ENCODE measurements around the gene ST3GAL3.

ST3GAL3 gene

GRCh38 chr1:43952731-43953346, 245.5 kb downstream of the ST3GAL3 start:
- Histone ChIP-seq H3K4me1 (ENCODE audit: control insufficient read depth, insufficient read depth, low read length) (peaks cover 17% of the 10 kb centered on the region), H3K9ac (ENCODE audit: low read length) (no peak overlapping the region), H3K9me3 (ENCODE audit: control insufficient read depth, low read length) (no peaks in the 10 kb centered on the region), H3K27me3 (replicated peaks; ENCODE audit: control insufficient read depth, insufficient read depth, low read length) (no peaks in the 10 kb centered on the region), H3K36me3 (ENCODE audit: control insufficient read depth, insufficient read depth, low read length, severe bottlenecking) (peaks cover 31% of the 10 kb centered on the region), H3K4me3 (ENCODE audit: low read length) (no peak overlapping the region)
- DNase-seq (ENCODE audit: low read depth): no peak

- Histone ChIP-seq H3K4me1 (ENCODE audit: control insufficient read depth, insufficient read depth, low read length) (peaks cover 12% of the 10 kb centered on the region), H3K27me3 (replicated peaks; ENCODE audit: control insufficient read depth, insufficient read depth, low read length) (no peaks in the 10 kb centered on the region), H3K4me3 (ENCODE audit: low read length) (no peak overlapping the region), H3K36me3 (ENCODE audit: control insufficient read depth, insufficient read depth, low read length, severe bottlenecking) (peaks cover 36% of the 10 kb centered on the region), H3K9ac (ENCODE audit: low read length) (no peak overlapping the region), H3K9me3 (ENCODE audit: control insufficient read depth, low read length) (no peaks in the 10 kb centered on the region)
- no peak for DNase-seq (ENCODE audit: low read depth)
Observed at GRCh38 chr1:43953361-43953760, 246.0 kb downstream of the ST3GAL3 start.

- Histone ChIP-seq H3K9me3 (ENCODE audit: control insufficient read depth, low read length) (no peaks in the 10 kb centered on the region), H3K9ac (ENCODE audit: low read length) (no peak overlapping the region), H3K4me1 (ENCODE audit: control insufficient read depth, insufficient read depth, low read length) (peaks cover 7% of the 10 kb centered on the region), H3K27me3 (replicated peaks; ENCODE audit: control insufficient read depth, insufficient read depth, low read length) (no peaks in the 10 kb centered on the region), H3K4me3 (ENCODE audit: low read length) (no peak overlapping the region), H3K36me3 (ENCODE audit: control insufficient read depth, insufficient read depth, low read length, severe bottlenecking) (peaks cover 43% of the 10 kb centered on the region)
- DNase-seq (ENCODE audit: low read depth): no peak
Observed at GRCh38 chr1:43954036-43954435, 246.7 kb downstream of the ST3GAL3 start.

DNA sequence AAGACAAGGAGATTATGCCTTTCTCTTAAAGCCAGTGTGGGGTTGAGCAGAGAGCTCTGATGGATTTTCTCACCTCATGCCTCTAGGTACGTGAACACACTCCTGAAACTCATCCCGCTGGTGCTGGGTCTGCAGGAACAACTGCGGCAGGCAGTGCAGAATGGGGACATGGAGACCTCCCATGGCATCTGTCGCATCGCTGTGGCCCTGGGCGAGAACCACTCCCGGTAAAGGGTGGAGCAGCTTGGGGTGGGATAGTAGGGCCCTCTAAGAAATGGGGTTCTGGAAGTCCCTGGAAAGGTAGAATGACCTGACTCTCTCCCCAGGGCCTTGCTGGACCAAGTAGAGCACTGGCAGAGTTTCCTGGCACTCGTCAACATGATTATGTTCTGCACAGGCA, 248.9 kb downstream of the ST3GAL3 start:
- peaks cover 7% of the 10 kb centered on the region for H3K4me1 ChIP-seq (ENCODE audit: control insufficient read depth, insufficient read depth, low read length)
- H3K36me3 ChIP-seq (ENCODE audit: control insufficient read depth, insufficient read depth, low read length, severe bottlenecking): peaks cover 51% of the 10 kb centered on the region
- H3K4me3 ChIP-seq (ENCODE audit: low read length): no peak overlapping the region
- H3K9me3 ChIP-seq (ENCODE audit: control insufficient read depth, low read length): no peaks in the 10 kb centered on the region
- H3K9ac ChIP-seq (ENCODE audit: low read length): no peak overlapping the region
- DNase-seq (ENCODE audit: low read depth): no peak
- H3K27me3 ChIP-seq (replicated peaks; ENCODE audit: control insufficient read depth, insufficient read depth, low read length): no peaks in the 10 kb centered on the region

GRCh38 chr1:43957407-43958040, 250.2 kb downstream of the ST3GAL3 start:
- Histone ChIP-seq H3K9ac (ENCODE audit: low read length) (no peak overlapping the region), H3K27me3 (replicated peaks; ENCODE audit: control insufficient read depth, insufficient read depth, low read length) (no peaks in the 10 kb centered on the region), H3K4me3 (ENCODE audit: low read length) (no peak overlapping the region), H3K4me1 (ENCODE audit: control insufficient read depth, insufficient read depth, low read length) (no peaks in the 10 kb centered on the region), H3K36me3 (ENCODE audit: control insufficient read depth, insufficient read depth, low read length, severe bottlenecking) (peaks cover 64% of the 10 kb centered on the region), H3K9me3 (ENCODE audit: control insufficient read depth, low read length) (no peaks in the 10 kb centered on the region)
- DNase-seq (ENCODE audit: low read depth): no peak

DNA sequence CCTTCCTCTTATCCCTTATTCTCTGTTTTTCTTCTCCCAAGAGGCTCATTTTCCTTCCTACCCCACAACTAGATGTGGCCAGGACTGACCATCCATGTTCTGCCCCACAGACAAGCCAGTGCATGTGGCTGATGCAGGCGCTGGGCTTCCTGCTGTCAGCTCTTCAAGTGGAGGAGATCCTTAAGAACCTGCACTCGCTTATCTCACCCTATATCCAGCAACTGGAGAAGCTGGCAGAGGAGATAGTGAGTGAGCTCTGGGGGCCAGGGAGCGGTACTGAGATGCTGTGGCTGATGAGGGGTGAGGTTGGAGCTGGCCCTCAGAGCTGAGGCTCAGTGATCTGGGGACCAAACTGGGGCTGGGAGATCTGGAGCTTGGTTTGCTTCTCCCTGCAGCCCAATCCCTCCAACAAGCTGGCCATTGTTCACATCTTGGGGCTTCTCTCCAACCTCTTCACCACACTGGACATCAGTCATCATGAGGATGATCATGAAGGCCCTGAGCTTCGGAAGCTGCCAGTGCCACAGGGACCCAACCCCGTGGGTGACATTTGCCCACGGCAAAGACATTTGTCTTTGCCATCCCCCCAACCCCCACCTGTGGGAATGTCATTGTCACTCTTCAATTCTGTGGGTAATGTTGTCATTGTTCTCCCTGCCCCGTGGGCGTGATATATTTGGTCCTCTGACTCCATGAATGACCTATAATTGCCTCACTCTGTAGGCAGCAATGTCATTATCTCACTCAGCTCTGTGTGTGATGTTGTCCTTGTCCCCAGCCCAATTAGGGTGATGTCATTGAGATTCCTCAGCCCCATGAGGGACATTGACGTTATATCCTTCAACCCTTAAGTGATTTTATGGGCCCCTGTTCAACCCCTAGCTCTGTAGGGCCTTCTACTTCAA, 251.3 kb downstream of the ST3GAL3 start:
- no peak for DNase-seq (ENCODE audit: low read depth)
- no peak overlapping the region for H3K9ac ChIP-seq (ENCODE audit: low read length)
- no peaks in the 10 kb centered on the region for H3K27me3 ChIP-seq (replicated peaks; ENCODE audit: control insufficient read depth, insufficient read depth, low read length)
- no peaks in the 10 kb centered on the region for H3K9me3 ChIP-seq (ENCODE audit: control insufficient read depth, low read length)
- H3K4me1 ChIP-seq (ENCODE audit: control insufficient read depth, insufficient read depth, low read length): no peaks in the 10 kb centered on the region
- no peak overlapping the region for H3K4me3 ChIP-seq (ENCODE audit: low read length)
- peaks cover 72% of the 10 kb centered on the region for H3K36me3 ChIP-seq (ENCODE audit: control insufficient read depth, insufficient read depth, low read length, severe bottlenecking)

DNA sequence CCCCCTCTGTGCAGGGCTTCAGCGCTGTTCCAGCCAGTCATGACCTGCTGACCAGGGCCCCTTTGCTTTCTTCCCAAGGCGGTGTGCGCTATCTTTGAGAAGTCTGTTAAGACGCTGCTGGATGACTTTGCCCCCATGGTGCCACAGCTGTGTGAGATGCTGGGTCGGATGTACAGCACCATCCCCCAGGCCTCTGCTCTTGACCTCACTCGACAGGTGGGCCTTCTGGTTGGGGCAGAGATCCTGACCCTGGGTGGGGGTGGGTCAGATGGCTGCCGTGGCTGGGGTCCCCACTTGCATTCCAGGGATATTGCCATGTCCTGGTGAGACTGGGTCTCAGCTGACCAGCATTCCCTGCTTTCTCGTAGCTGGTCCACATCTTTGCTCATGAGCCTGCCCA, 253.5 kb downstream of the ST3GAL3 start:
- H3K4me1 ChIP-seq (ENCODE audit: control insufficient read depth, insufficient read depth, low read length): no peaks in the 10 kb centered on the region

GRCh38 chr1:43961692-43962091, 254.4 kb downstream of the ST3GAL3 start:
- H3K36me3 ChIP-seq (ENCODE audit: control insufficient read depth, insufficient read depth, low read length, severe bottlenecking): peaks cover 82% of the 10 kb centered on the region
- no peaks in the 10 kb centered on the region for H3K9me3 ChIP-seq (ENCODE audit: control insufficient read depth, low read length)
- DNase-seq (ENCODE audit: low read depth): no peak
- H3K27me3 ChIP-seq (replicated peaks; ENCODE audit: control insufficient read depth, insufficient read depth, low read length): no peaks in the 10 kb centered on the region
- H3K4me1 ChIP-seq (ENCODE audit: control insufficient read depth, insufficient read depth, low read length): no peaks in the 10 kb centered on the region
- H3K9ac ChIP-seq (ENCODE audit: low read length): no peak overlapping the region
- no peak overlapping the region for H3K4me3 ChIP-seq (ENCODE audit: low read length)

More for the DNA sequence above, 253.5 kb downstream of the ST3GAL3 start:
- no peak for DNase-seq (ENCODE audit: low read depth)
- Histone ChIP-seq H3K4me3 (ENCODE audit: low read length) (no peak overlapping the region), H3K36me3 (ENCODE audit: control insufficient read depth, insufficient read depth, low read length, severe bottlenecking) (peaks cover 87% of the 10 kb centered on the region), H3K9ac (ENCODE audit: low read length) (no peak overlapping the region), H3K27me3 (replicated peaks; ENCODE audit: control insufficient read depth, insufficient read depth, low read length) (no peaks in the 10 kb centered on the region), H3K9me3 (ENCODE audit: control insufficient read depth, low read length) (no peaks in the 10 kb centered on the region)

DNA sequence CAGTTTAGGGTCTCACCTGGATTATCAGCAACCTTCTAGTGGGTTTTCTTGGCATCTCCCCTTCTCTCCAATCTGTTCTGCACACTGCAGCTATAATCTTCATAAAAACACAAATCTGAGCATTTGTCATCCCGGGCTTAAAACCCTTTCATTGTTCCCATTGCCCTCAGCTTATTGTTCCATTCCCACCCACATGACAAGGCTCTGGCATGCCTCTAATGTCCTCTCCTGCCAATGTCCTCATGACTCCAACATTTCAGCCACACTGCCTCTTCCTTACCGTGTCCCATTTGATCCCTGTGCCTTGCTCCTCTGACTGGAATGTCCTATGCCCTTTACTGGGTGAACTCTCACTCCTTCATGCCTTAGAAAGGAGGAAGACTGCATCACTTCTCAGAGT, 255.0 kb downstream of the ST3GAL3 start:
- Histone ChIP-seq H3K4me3 (ENCODE audit: low read length) (no peak overlapping the region), H3K9me3 (ENCODE audit: control insufficient read depth, low read length) (no peaks in the 10 kb centered on the region), H3K27me3 (replicated peaks; ENCODE audit: control insufficient read depth, insufficient read depth, low read length) (no peaks in the 10 kb centered on the region), H3K9ac (ENCODE audit: low read length) (no peak overlapping the region), H3K36me3 (ENCODE audit: control insufficient read depth, insufficient read depth, low read length, severe bottlenecking) (peaks cover 81% of the 10 kb centered on the region), H3K4me1 (ENCODE audit: control insufficient read depth, insufficient read depth, low read length) (no peaks in the 10 kb centered on the region)
- no peak for DNase-seq (ENCODE audit: low read depth)

GRCh38 chr1:43963006-43963405, 255.7 kb downstream of the ST3GAL3 start:
- DNase-seq (ENCODE audit: low read depth): no peak
- Histone ChIP-seq H3K9ac (ENCODE audit: low read length) (no peak overlapping the region), H3K36me3 (ENCODE audit: control insufficient read depth, insufficient read depth, low read length, severe bottlenecking) (peaks cover 80% of the 10 kb centered on the region), H3K27me3 (replicated peaks; ENCODE audit: control insufficient read depth, insufficient read depth, low read length) (no peaks in the 10 kb centered on the region), H3K9me3 (ENCODE audit: control insufficient read depth, low read length) (no peaks in the 10 kb centered on the region), H3K4me1 (ENCODE audit: control insufficient read depth, insufficient read depth, low read length) (no peaks in the 10 kb centered on the region), H3K4me3 (ENCODE audit: low read length) (no peak overlapping the region)

DNA sequence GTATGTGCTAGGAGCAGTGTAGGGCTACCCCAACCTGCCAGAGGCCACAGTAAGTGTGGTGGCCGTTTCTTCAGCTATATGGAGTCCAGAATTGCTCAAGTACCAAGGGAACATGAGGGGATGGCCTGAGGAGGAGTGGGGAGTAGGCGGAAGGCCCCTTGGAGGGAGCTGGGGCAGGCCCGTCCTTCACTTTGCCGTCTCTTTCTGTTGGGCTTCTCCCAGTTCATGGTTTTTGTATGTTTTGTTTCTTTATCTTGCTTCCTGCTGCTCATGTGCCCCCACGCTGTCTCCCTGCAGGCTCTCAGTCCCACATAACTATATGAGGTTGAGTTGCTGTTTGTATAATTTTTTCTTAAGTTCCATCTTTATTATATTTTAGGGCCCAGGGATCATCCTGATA, 256.6 kb downstream of the ST3GAL3 start:
- Histone ChIP-seq H3K9ac (ENCODE audit: low read length) (no peak overlapping the region), H3K4me3 (ENCODE audit: low read length) (no peak overlapping the region), H3K36me3 (ENCODE audit: control insufficient read depth, insufficient read depth, low read length, severe bottlenecking) (peaks cover 71% of the 10 kb centered on the region), H3K4me1 (ENCODE audit: control insufficient read depth, insufficient read depth, low read length) (no peaks in the 10 kb centered on the region), H3K27me3 (replicated peaks; ENCODE audit: control insufficient read depth, insufficient read depth, low read length) (no peaks in the 10 kb centered on the region), H3K9me3 (ENCODE audit: control insufficient read depth, low read length) (no peaks in the 10 kb centered on the region)
- DNase-seq (ENCODE audit: low read depth): no peak

All from adipocyte (in vitro differentiated cells).